ENCODE results near the gene PIK3CD. TPM values are rescaled to one million over a fixed set of nuclear protein-coding genes. Genes with fewer than 3 reads are reported as not detected.

Gene PIK3CD
- total RNA-seq, 1 donor from 2014 or later, result 15.7 TPM

- Mint-ChIP-seq H3K36me3 (ENCODE audit: insufficient read depth) (peaks cover 4% of the 10 kb centered on the region), H3K27ac (no peak overlapping the region), H3K4me1 (ENCODE audit: low read depth) (no peaks in the 10 kb centered on the region), H3K4me3 (ENCODE audit: low read depth) (no peak overlapping the region), H3K9me3 (ENCODE audit: low read depth) (no peaks in the 10 kb centered on the region), H3K27me3 (no peaks in the 10 kb centered on the region)
- no peak for TF ChIP-seq CTCF (IDR thresholded peaks at IDR 0.05; ENCODE audit: unreplicated experiment)
- no peak for DNase-seq (ENCODE audit: low spot score, unreplicated experiment)
Measured at GRCh38 chr1:9603766-9604753, 47.5 kb upstream of the PIK3CD start.

GRCh38 chr1:9604836-9605235, 46.7 kb upstream of the PIK3CD start:
- no peak for DNase-seq (ENCODE audit: low spot score, unreplicated experiment)
- H3K36me3 Mint-ChIP-seq (ENCODE audit: insufficient read depth), result peaks cover 4% of the 10 kb centered on the region
- no peaks in the 10 kb centered on the region for H3K9me3 Mint-ChIP-seq (ENCODE audit: low read depth)
- TF ChIP-seq CTCF (IDR thresholded peaks at IDR 0.05; ENCODE audit: unreplicated experiment), result no peak
- no peak overlapping the region for H3K4me3 Mint-ChIP-seq (ENCODE audit: low read depth)
- H3K27ac Mint-ChIP-seq, result no peak overlapping the region
- no peaks in the 10 kb centered on the region for H3K4me1 Mint-ChIP-seq (ENCODE audit: low read depth)
- no peaks in the 10 kb centered on the region for H3K27me3 Mint-ChIP-seq

- peaks cover 6% of the 10 kb centered on the region for H3K36me3 Mint-ChIP-seq (ENCODE audit: insufficient read depth)
- H3K4me1 Mint-ChIP-seq (ENCODE audit: low read depth), result no peaks in the 10 kb centered on the region
- H3K4me3 Mint-ChIP-seq (ENCODE audit: low read depth), result no peak overlapping the region
- no peak for DNase-seq (ENCODE audit: low spot score, unreplicated experiment)
- TF ChIP-seq CTCF (IDR thresholded peaks at IDR 0.05; ENCODE audit: unreplicated experiment), result no peak
- no peaks in the 10 kb centered on the region for H3K9me3 Mint-ChIP-seq (ENCODE audit: low read depth)
- no peaks in the 10 kb centered on the region for H3K27me3 Mint-ChIP-seq
- no peak overlapping the region for H3K27ac Mint-ChIP-seq
Measured at GRCh38 chr1:9605946-9606455, 45.5 kb upstream of the PIK3CD start.

- Mint-ChIP-seq H3K36me3 (ENCODE audit: insufficient read depth) (peaks cover 6% of the 10 kb centered on the region), H3K4me1 (ENCODE audit: low read depth) (no peaks in the 10 kb centered on the region), H3K4me3 (ENCODE audit: low read depth) (no peak overlapping the region), H3K27me3 (no peaks in the 10 kb centered on the region), H3K27ac (no peak overlapping the region), H3K9me3 (ENCODE audit: low read depth) (no peaks in the 10 kb centered on the region)
- DNase-seq (ENCODE audit: low spot score, unreplicated experiment), result no peak
- no peak for TF ChIP-seq CTCF (IDR thresholded peaks at IDR 0.05; ENCODE audit: unreplicated experiment)
Measured at GRCh38 chr1:9606458-9606857, 45.1 kb upstream of the PIK3CD start.

- H3K27ac Mint-ChIP-seq, result no peak overlapping the region
- no peaks in the 10 kb centered on the region for H3K27me3 Mint-ChIP-seq
Measured at GRCh38 chr1:9606948-9607347, 44.6 kb upstream of the PIK3CD start.

More at GRCh38 chr1:9606948-9607347, 44.6 kb upstream of the PIK3CD start:
- no peak for TF ChIP-seq CTCF (IDR thresholded peaks at IDR 0.05; ENCODE audit: unreplicated experiment)
- H3K36me3 Mint-ChIP-seq (ENCODE audit: insufficient read depth), result peaks cover 6% of the 10 kb centered on the region
- no peak for DNase-seq (ENCODE audit: low spot score, unreplicated experiment)
- no peaks in the 10 kb centered on the region for H3K9me3 Mint-ChIP-seq (ENCODE audit: low read depth)
- H3K4me3 Mint-ChIP-seq (ENCODE audit: low read depth), result no peak overlapping the region
- H3K4me1 Mint-ChIP-seq (ENCODE audit: low read depth), result no peaks in the 10 kb centered on the region
